GM18502 (cell line): ENCODE data around the gene PARD6G.

Experiments used
- ATAC-seq: cut with Tn5 transposase; IDR thresholded peaks from one replicate; pipeline ENCODE4 v1.9.1; 2021; ENCODE audit warnings: mild to moderate bottlenecking; ENCODE audit not compliant: unreplicated experiment, poor library complexity

Gene PARD6G

GRCh38 chr18:80218341-80219227 lies 28.7 kb downstream of the PARD6G start:
- ATAC-seq, result no peak

- peak; percentile 58 for ATAC-seq
These were observed 34.1 kb downstream of the PARD6G start for GRCh38 chr18:80213182-80213581.

DNA sequence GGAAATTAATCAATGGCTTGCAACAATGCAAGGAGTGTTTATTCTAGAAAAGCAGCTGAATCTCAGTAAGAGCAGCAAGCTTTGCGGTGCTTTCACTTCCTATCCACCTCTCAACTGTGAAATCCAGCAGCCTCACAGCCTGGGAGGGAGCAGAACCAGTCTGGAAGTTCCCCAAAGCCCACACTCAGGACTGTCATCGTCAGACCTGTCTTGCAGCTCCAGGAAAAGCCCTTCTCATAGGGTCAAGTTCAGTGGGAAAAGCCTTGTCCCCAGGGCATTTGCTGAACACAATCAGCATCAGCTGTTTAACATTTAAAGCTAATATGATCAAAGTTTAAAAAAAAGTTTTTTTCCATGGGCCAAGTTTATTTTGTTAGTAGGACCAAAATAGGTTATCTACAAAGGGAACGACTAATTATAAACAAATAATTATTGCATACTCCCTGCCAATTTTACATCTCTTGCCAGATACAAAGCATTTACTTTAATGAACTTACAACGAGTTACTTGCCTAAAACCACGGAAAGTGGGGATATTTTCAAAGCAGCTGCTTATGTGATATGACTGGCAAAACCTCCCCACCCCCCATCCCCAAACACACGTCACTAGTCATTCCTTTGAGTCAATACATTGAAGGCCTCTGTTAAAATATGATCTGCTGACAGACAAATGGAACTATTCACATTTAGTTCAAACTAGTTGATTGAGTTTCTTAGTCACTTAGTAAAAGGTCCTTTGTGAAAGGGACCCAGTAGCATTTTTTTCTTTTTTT lies 36.8 kb downstream of the PARD6G start:
- peak; percentile 80 for ATAC-seq

GRCh38 chr18:80208620-80209019 lies 38.7 kb downstream of the PARD6G start:
- no peak for ATAC-seq

- no peak for ATAC-seq
These were observed 42.0 kb downstream of the PARD6G start for GRCh38 chr18:80205294-80205693.

DNA sequence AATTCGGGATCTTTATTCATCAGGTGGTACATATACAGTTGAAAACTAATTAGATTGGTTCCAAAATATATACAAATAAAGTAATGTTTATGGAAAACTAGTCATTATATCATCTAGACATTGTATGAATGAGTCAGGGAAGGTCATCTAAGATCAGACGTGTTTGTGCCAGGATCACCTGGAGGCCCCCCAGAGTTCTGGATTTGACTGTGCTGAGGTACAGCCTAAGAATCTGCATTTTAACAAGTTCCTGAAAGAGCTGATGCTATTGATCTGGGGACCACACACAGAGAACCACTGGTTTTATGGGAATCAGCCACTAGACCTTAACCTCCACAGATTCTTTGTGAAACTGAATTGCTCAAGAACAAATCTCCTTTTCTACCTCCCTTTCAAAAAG lies 43.2 kb downstream of the PARD6G start:
- ATAC-seq, result no peak

DNA sequence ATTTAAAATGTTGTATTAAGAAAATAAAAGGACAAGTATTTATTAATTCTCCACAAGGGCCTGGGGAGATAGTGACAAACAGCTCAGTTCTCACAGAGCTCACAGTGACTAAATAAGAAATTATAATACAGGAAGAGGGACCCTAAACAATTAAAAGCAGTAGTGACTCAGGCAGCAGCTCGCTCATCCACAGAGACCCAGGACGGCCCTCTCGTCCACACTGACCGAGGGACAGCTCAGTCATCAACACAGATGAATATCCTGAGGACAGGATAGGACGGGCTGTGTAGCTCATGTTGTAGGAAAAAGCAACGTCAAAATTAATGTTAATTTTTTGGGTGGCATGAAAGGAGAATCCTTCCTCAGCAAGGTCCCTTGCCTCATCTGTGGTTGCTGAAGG lies 44.1 kb downstream of the PARD6G start:
- ATAC-seq, result no peak

- ATAC-seq, result peak; percentile 95
These were observed 44.9 kb downstream of the PARD6G start for GRCh38 chr18:80202264-80202998.

DNA sequence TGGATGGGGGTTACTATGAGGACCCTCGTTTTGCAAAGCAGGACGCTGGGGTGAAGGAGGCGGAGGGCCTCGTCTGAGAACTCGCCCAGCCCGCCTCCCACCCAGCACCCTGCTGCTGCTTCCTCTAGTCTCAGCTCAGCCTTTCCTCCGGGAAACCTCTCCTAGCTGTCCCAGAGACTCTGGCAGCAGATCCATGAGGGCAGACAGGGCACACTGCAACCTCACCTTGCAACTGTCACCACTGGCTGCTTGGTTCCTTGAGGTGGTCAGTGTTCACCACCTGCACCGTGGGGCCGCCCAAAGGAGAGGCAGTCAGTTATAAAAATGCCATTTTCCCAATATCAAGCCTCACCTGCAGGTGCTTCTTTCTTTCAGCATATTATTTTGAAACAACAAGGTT lies 45.6 kb downstream of the PARD6G start:
- no peak for ATAC-seq

GRCh38 chr18:80200932-80201672 lies 46.2 kb downstream of the PARD6G start:
- no peak for ATAC-seq

DNA sequence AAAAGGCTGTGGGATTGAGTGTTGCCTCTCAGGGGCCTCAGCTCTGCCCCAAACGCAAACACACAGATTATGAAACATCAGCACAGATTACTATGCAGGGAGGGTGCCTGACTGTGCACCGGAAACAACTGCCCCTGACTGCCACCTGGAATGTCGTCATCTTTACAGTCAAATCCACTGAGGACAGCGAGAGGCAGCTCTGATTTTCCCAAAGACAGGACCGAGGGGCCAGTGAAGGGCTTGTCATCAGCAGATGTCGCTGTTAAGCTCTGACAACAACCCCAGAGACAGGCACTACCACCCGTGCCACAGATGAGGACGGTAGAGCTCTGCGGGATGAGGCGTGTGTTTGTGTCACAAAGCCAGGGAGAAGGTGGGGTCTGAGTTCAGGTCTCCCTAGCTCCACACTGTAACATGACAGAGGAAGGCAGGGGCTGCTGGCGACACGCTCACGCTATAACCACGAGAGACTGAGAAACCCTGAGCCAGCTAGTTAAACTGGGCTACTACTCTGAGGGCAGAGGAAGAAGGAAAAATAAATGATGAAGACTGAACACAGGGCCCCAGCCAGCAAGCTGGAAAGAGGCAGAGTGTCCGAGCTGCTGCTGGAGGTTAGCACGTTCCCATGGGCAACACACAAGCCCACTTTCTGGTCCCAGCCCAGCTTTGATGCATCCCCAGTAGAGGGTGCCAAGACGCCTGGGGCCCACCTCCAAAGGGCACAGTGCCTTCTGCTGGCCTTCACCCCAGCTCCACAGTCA lies 47.0 kb downstream of the PARD6G start:
- ATAC-seq, result no peak

- ATAC-seq, result no peak
These were observed 48.1 kb downstream of the PARD6G start for GRCh38 chr18:80198994-80199748.

DNA sequence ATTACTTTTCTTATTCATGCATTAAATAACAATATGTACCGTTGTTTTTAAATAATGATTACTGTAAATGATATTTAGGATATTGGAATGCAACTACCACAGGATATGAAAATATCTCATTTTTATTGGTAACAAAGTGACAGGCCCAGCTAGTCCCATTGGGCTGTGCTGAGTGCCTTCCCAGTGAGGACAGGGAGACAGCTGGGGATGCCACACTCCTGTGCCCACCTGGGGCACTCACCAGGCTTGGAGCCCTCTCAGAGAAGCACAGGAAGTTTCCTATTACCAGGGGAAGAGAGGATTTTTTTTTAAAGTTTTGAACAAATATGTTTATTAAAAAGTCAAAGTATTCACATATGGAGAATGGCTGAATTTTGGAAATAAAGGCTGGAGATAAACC lies 48.9 kb downstream of the PARD6G start:
- no peak for ATAC-seq

DNA sequence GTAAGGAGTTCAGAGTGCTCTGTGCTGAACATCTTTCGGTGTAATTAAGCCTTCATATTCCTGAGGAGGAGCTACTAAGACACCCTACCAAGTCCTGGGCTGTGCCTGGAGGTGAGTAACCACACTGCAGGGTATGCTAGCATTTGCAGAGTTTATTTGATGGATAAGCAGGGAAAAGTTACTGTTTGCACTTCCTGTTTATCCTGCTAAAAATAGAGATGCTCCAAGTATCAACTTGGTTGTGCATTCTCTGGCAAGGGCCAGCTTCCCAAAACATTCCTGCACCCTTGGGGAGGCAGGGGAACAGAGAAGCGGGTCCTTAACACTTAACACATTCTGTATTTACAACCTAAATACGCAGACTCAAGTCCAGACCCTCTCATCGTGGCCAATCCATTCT lies 49.8 kb downstream of the PARD6G start:
- ATAC-seq, result no peak

DNA sequence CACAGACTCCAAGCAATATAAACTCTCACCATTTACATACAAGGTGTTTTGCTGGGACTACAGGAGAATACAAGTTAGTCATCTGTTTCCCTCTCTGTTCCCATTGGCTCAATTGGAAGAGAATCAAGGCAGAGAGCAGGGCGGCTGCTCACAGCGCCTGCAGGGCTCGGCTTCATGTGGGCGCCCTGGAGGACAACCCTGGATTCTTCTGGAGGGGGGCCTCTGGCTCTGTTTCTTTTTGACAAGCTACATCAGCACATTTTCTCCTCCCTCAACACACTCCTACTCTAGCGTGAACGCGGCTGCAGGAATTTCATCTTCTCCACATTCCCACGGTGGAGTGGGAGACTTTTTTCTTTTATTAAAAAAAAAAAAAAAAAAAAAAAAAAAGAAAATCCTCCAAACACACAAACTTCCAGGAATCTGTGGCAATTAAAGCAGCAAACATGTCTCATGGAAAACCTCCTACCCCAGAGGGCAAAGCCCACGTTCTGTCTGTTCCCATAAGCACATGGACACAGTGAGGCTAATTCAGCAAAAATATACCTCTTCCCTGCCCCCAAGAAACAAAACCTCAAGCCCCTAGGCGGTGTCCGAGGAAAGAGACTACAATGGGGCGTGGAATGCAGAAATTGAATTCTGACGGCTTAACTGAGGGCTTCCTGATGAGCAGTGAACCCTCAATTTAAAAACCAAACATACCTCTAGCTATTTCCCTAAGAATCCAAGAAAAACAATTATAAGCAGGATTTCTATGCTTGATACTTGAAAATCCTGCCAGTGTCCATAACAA lies 50.6 kb downstream of the PARD6G start:
- no peak for ATAC-seq

- peak; percentile 41 for ATAC-seq
These were observed 52.3 kb downstream of the PARD6G start for GRCh38 chr18:80194874-80195570.

GRCh38 chr18:80193701-80194100 lies 53.6 kb downstream of the PARD6G start:
- ATAC-seq, result no peak
